Uterus (tissue), 2 donors: ENCODE results near the gene FAM20A.

Experiments used
- POLR2A ChIP-seq, 2 donors: fragments of 450-650 bp; IDR thresholded peaks; one replicate each; pipeline ENCODE4 v1.6.1; 2016; ENCODE audit warnings: antibody characterized with exemption in 2 of 2, mild to moderate bottlenecking in 1 of 2, moderate library complexity in 1 of 2
- TF ChIP-seq, protein P1 (sequence below), 4 experiments: fragments of 200-600 bp in 2 of 4; fragments of 450-650 bp in 2 of 4; sonication (generic) in 2 of 4; IDR thresholded peaks; one replicate each; pipeline ENCODE4 v1.5.1; 2016 to 2019; ENCODE audit warnings: antibody characterized with exemption in 4 of 4, mild to moderate bottlenecking in 2 of 4, moderate library complexity in 1 of 4

DNA sequence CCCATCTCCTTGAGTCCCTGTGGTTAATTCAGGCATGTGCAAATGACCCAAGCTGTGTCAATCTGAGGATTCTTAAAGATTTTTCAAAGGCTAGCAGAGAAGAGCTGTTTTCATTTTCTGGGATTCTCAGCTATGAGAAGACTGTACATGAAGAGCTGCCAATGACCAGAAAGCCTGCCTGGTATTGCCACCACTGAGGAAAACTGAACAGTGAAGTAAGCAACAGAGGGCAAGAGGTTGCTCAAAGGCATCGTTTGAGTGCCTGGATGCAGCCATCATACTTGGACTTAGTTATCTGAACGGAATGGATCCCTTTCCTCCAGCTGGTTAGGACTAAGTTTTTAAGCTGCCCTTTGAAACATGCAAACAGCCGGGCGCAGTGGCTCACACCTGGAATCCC, 38.4 kb downstream of the FAM20A start:
- TF ChIP-seq, protein P1, sequence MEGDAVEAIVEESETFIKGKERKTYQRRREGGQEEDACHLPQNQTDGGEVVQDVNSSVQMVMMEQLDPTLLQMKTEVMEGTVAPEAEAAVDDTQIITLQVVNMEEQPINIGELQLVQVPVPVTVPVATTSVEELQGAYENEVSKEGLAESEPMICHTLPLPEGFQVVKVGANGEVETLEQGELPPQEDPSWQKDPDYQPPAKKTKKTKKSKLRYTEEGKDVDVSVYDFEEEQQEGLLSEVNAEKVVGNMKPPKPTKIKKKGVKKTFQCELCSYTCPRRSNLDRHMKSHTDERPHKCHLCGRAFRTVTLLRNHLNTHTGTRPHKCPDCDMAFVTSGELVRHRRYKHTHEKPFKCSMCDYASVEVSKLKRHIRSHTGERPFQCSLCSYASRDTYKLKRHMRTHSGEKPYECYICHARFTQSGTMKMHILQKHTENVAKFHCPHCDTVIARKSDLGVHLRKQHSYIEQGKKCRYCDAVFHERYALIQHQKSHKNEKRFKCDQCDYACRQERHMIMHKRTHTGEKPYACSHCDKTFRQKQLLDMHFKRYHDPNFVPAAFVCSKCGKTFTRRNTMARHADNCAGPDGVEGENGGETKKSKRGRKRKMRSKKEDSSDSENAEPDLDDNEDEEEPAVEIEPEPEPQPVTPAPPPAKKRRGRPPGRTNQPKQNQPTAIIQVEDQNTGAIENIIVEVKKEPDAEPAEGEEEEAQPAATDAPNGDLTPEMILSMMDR (IDR thresholded peaks at IDR 0.05) = no peak
- TF ChIP-seq POLR2A (IDR thresholded peaks at IDR 0.05) = no peak
